Osteocyte (in vitro differentiated cells): ENCODE data around the gene NVL. TPM values are rescaled to one million over a fixed set of nuclear protein-coding genes. Genes with fewer than 3 reads are reported as not detected.

Experiments used
- DNase-seq: peaks from one replicate; pipeline ENCODE4 v3.0.0; 2021; ENCODE audit warnings: mixed read lengths; ENCODE audit not compliant: unreplicated experiment; ENCODE audit errors: extremely low spot score
- H3K27ac Mint-ChIP-seq: one replicate; pipeline ENCODE4 v1.8.0; 2021; ENCODE audit warnings: mild to moderate bottlenecking, mixed read lengths; ENCODE audit not compliant: unreplicated experiment
- H3K27me3 Mint-ChIP-seq: one replicate; pipeline ENCODE4 v1.8.0; 2021; ENCODE audit warnings: mixed read lengths; ENCODE audit not compliant: unreplicated experiment
- H3K36me3 Mint-ChIP-seq: one replicate; pipeline ENCODE4 v1.8.0; 2021; ENCODE audit warnings: mixed read lengths; ENCODE audit not compliant: unreplicated experiment
- H3K4me1 Mint-ChIP-seq: one replicate; pipeline ENCODE4 v1.8.0; 2021; ENCODE audit warnings: mixed read lengths; ENCODE audit not compliant: unreplicated experiment
- H3K4me3 Mint-ChIP-seq: one replicate; pipeline ENCODE4 v1.8.0; 2021; ENCODE audit warnings: mild to moderate bottlenecking, moderate library complexity, mixed read lengths; ENCODE audit not compliant: unreplicated experiment
- H3K9me3 Mint-ChIP-seq: one replicate; pipeline ENCODE4 v1.8.0; 2021; ENCODE audit warnings: mixed read lengths; ENCODE audit not compliant: unreplicated experiment
- total RNA-seq: library from RNA; stranded (reverse); gene quantifications from 2 replicates; pipeline ENCODE4 v1.2.1, GENCODE V29; 2021
- TF ChIP-seq, protein P1 (sequence below): fragments of 200-600 bp; sonication (generic); IDR thresholded peaks from 2 replicates; pipeline ENCODE4 v1.5.0; 2021; ENCODE audit warnings: antibody characterized with exemption, mild to moderate bottlenecking, moderate library complexity

Gene NVL
- total RNA-seq, 1 donor from 2014 or later = 22.5 TPM

DNA sequence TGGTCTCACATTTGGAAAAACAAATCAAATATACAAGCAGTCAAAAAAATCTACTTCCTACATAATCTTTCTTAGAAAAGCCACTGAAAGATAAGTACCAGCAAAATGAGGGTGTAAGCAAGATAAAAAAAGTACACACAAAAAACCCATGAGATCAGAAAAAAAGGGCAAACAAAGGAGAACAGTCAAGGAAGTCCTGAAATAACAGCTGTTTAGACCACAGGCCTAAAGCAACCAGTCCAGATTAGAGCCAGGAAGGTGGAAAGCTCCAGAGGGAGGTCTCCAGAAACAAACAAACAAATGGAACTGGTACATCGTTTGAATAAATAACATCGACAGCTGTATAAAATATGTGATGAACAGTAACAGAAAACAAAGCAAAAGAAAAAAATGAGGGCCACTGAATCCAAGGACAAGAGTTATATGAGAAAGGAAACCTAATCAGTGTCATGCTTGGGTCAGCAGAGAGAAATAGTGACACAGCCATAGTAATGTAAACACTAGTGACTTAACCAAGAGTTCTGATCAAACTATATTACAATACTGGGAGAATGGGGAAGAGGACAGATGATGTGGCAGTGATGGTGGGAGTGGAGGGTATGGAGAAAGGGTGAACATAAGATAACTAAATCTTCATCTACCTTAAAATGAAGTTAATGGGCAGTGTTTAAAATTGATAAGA lies 67.5 kb downstream of the NVL start:
- H3K36me3 Mint-ChIP-seq = peaks cover 28% of the 10 kb centered on the region
- DNase-seq = no peak
- H3K9me3 Mint-ChIP-seq = no peaks in the 10 kb centered on the region
- H3K27ac Mint-ChIP-seq = peak overlapping the region; percentile 33
- H3K4me3 Mint-ChIP-seq = no peak overlapping the region
- TF ChIP-seq, protein P1, sequence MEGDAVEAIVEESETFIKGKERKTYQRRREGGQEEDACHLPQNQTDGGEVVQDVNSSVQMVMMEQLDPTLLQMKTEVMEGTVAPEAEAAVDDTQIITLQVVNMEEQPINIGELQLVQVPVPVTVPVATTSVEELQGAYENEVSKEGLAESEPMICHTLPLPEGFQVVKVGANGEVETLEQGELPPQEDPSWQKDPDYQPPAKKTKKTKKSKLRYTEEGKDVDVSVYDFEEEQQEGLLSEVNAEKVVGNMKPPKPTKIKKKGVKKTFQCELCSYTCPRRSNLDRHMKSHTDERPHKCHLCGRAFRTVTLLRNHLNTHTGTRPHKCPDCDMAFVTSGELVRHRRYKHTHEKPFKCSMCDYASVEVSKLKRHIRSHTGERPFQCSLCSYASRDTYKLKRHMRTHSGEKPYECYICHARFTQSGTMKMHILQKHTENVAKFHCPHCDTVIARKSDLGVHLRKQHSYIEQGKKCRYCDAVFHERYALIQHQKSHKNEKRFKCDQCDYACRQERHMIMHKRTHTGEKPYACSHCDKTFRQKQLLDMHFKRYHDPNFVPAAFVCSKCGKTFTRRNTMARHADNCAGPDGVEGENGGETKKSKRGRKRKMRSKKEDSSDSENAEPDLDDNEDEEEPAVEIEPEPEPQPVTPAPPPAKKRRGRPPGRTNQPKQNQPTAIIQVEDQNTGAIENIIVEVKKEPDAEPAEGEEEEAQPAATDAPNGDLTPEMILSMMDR = no peak
- H3K4me1 Mint-ChIP-seq = peaks cover 6% of the 10 kb centered on the region
- no peaks in the 10 kb centered on the region for H3K27me3 Mint-ChIP-seq

DNA sequence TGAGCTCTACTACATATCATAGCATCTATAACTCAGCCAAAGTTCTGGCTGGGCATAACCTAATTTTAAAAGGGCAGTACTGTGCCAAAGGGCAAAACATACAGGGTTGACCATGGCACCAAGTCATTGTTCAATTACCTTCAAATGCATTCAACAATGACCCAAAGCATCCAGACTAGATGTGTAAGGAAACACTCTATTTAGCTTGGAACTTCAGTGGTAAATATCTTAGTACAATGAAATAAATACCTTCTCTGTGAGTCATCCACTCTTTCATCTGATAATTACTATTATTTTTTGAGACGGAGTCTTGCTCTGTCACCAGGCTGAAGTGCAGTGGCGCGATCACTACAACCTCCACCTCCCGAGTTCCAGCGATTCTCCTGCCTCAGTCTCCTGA lies 70.0 kb downstream of the NVL start:
- Mint-ChIP-seq H3K27ac (no peak overlapping the region), H3K27me3 (no peaks in the 10 kb centered on the region), H3K4me1 (no peaks in the 10 kb centered on the region), H3K9me3 (no peaks in the 10 kb centered on the region), H3K36me3 (peaks cover 25% of the 10 kb centered on the region), H3K4me3 (no peak overlapping the region)
- TF ChIP-seq, protein P1 = no peak
- no peak for DNase-seq

DNA sequence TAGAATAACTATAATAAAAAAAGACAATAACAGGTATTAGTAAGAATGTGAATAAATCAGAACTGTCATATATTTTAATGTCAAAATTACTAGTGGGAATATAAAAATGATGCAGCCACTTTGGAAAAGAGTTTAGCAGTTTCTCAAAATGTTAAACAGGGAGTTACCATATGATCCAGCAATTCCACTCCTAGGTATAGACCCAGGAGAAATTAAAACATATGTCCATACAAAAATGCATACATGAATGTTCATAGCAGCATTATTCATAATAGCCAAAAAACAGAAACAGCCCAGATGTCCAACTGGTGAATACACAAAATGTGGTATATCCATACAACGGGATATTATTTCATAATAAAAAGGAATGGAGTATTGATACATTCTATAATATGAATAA lies 71.6 kb downstream of the NVL start:
- Mint-ChIP-seq H3K36me3 (peaks cover 21% of the 10 kb centered on the region), H3K27ac (no peak overlapping the region), H3K9me3 (no peaks in the 10 kb centered on the region), H3K4me1 (no peaks in the 10 kb centered on the region), H3K27me3 (no peaks in the 10 kb centered on the region), H3K4me3 (no peak overlapping the region)
- no peak for DNase-seq
- TF ChIP-seq, protein P1 = no peak

DNA sequence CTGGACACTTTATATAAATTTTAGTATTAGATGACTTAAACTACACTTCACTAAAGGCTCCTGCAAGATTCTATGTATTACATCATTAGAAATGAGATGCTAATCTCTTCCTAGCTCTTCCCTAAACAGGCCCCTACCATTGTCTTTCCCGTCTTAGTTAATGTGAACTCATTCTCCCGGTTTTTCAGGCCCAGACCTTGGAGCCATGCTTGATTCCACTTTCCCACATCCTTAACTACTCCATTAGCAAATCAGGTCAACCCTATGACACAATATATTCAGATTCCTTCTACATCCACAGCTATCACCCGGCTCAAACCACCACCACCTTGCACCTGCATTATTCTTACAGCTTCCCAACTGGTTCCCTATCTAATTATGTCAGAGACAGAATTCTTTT lies 73.3 kb downstream of the NVL start:
- H3K4me1 Mint-ChIP-seq = no peaks in the 10 kb centered on the region
- H3K36me3 Mint-ChIP-seq = peaks cover 16% of the 10 kb centered on the region
- no peak overlapping the region for H3K27ac Mint-ChIP-seq
- H3K9me3 Mint-ChIP-seq = no peaks in the 10 kb centered on the region
- H3K4me3 Mint-ChIP-seq = no peak overlapping the region
- H3K27me3 Mint-ChIP-seq = no peaks in the 10 kb centered on the region
- no peak for DNase-seq
- TF ChIP-seq, protein P1 = no peak

DNA sequence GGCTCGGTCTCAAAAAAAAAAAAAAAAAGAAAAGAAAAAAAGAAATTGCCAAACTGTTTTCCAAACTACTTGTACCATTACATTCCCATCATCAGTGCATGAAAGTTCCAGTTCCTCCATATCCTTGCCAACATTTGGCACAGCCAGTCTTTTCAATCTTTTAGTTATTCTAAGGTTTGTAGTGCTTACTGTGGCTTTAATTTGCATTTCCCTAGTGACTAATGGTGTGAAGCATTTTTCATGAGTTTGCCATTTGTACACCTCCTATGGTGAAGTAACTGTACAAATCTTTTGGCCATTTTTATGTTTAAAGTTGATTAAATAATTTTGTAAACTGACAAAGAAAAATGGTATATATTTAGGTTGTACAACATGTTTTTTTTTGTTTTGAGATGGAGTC lies 76.3 kb downstream of the NVL start:
- H3K36me3 Mint-ChIP-seq = peaks cover 15% of the 10 kb centered on the region

More for the DNA sequence above, 76.3 kb downstream of the NVL start:
- Mint-ChIP-seq H3K27ac (no peak overlapping the region), H3K27me3 (no peaks in the 10 kb centered on the region), H3K4me1 (no peaks in the 10 kb centered on the region), H3K4me3 (no peak overlapping the region), H3K9me3 (no peaks in the 10 kb centered on the region)
- no peak for DNase-seq
- TF ChIP-seq, protein P1 = no peak
